CD14-positive monocyte (primary cell): Measurements from ENCODE around the gene GPD1. TPM values are rescaled to one million over a fixed set of nuclear protein-coding genes. Genes with fewer than 3 reads are reported as not detected.

ENCODE experiments used
- DNase-seq, 3 donors: peaks; one replicate each; pipeline ENCODE4 v3.0.0-alpha.2; 2011 to 2022
- H2AFZ ChIP-seq: 2 replicates; pipeline ENCODE4 v1.6.0; 2012; ENCODE audit warnings: mild to moderate bottlenecking, low read depth, low read length, inconsistent platforms; ENCODE audit not compliant: insufficient read depth, poor library complexity, severe bottlenecking
- H3K27ac ChIP-seq, 2 donors: 1 replicate in 1 of 2; 2 replicates in 1 of 2; pipeline ENCODE4 v1.5.1; 2012 to 2013; ENCODE audit warnings: low read length in 2 of 2, control low read depth in 1 of 2, inconsistent platforms in 1 of 2, low read depth in 1 of 2, mild to moderate bottlenecking in 1 of 2
- H3K27me3 ChIP-seq, 2 donors: one replicate each; pipeline versions ENCODE4 v1.6.0 to v1.6.1; 2011 to 2013; ENCODE audit warnings: low read length in 2 of 2; ENCODE audit not compliant: control insufficient read depth in 2 of 2, insufficient read depth in 2 of 2
- H3K36me3 ChIP-seq, 2 donors: replicated peaks in 1 of 2; 1 replicate in 1 of 2; 2 replicates in 1 of 2; pipeline versions ENCODE4 v1.5.1 to v1.6.1; 2012 to 2013; ENCODE audit warnings: low read length in 2 of 2, control low read depth in 1 of 2, inconsistent platforms in 1 of 2, mild to moderate bottlenecking in 1 of 2; ENCODE audit not compliant: insufficient read depth in 2 of 2, control insufficient read depth in 1 of 2
- H3K4me1 ChIP-seq, 2 donors: 1 replicate in 1 of 2; 2 replicates in 1 of 2; pipeline versions ENCODE4 v1.5.1 to v1.6.1; 2012 to 2013; ENCODE audit warnings: low read length in 2 of 2, control low read depth in 1 of 2, inconsistent platforms in 1 of 2, mild to moderate bottlenecking in 1 of 2, moderate library complexity in 1 of 2; ENCODE audit not compliant: insufficient read depth in 2 of 2, control insufficient read depth in 1 of 2
- H3K4me2 ChIP-seq: replicated peaks from 2 replicates; pipeline ENCODE3; 2012; ENCODE audit warnings: low read length, moderate library complexity, mild to moderate bottlenecking; ENCODE audit not compliant: poor library complexity, severe bottlenecking; ENCODE audit errors: extremely low read depth
- H3K4me3 ChIP-seq, 3 experiments: fragments of 200-600 bp in 1 of 3; sonication (generic) in 1 of 3; replicated peaks in 1 of 3; 1 replicate in 2 of 3; 2 replicates in 1 of 3; pipeline ENCODE4 v1.5.1; 2011 to 2013; ENCODE audit warnings: low read length in 3 of 3, mild to moderate bottlenecking in 3 of 3, control low read depth in 2 of 3, low read depth in 2 of 3, inconsistent platforms in 1 of 3, moderate library complexity in 1 of 3
- H3K79me2 ChIP-seq: 2 replicates; pipeline ENCODE4 v1.6.0; 2012; ENCODE audit warnings: mild to moderate bottlenecking, control low read depth, inconsistent platforms, low read length, moderate library complexity; ENCODE audit not compliant: insufficient read depth
- H3K9ac ChIP-seq: 2 replicates; pipeline ENCODE4 v1.6.0; 2017; ENCODE audit warnings: low read length, mild to moderate bottlenecking; ENCODE audit not compliant: insufficient read depth, poor library complexity, severe bottlenecking
- H3K9me3 ChIP-seq, 2 donors: replicated peaks in 1 of 2; 1 replicate in 1 of 2; 2 replicates in 1 of 2; pipeline versions ENCODE4 v1.5.1 to v1.6.1; 2012 to 2013; ENCODE audit warnings: low read length in 2 of 2, control low read depth in 1 of 2; ENCODE audit not compliant: control insufficient read depth in 1 of 2, insufficient read depth in 1 of 2
- H4K20me1 ChIP-seq: 2 replicates; pipeline ENCODE4 v1.6.0; 2012; ENCODE audit warnings: mild to moderate bottlenecking, low read length, control low read depth, moderate library complexity; ENCODE audit not compliant: insufficient read depth
- H3K27ac Mint-ChIP-seq, 7 donors: one replicate each; pipeline ENCODE4 v1.8.0; 2020; ENCODE audit warnings: mild to moderate bottlenecking in 7 of 7, mixed read lengths in 7 of 7, moderate library complexity in 6 of 7, inconsistent platforms in 2 of 7
- H3K27me3 Mint-ChIP-seq, 3 donors: one replicate each; pipeline ENCODE4 v1.8.0; 2021 to 2022; ENCODE audit warnings: low read depth in 3 of 3, mild to moderate bottlenecking in 3 of 3, mixed read lengths in 3 of 3, moderate library complexity in 3 of 3, inconsistent platforms in 1 of 3
- H3K36me3 Mint-ChIP-seq, 2 donors: one replicate each; pipeline ENCODE4 v1.8.0; 2020; ENCODE audit warnings: mixed read lengths in 2 of 2, inconsistent platforms in 1 of 2, mild to moderate bottlenecking in 1 of 2
- H3K4me1 Mint-ChIP-seq: one replicate; pipeline ENCODE4 v1.8.0; 2020; ENCODE audit warnings: mild to moderate bottlenecking, mixed read lengths
- H3K4me3 Mint-ChIP-seq, 2 donors: one replicate each; pipeline ENCODE4 v1.8.0; 2020; ENCODE audit warnings: mild to moderate bottlenecking in 2 of 2, mixed read lengths in 2 of 2, moderate library complexity in 1 of 2
- H3K9me3 Mint-ChIP-seq, 7 donors: one replicate each; pipeline ENCODE4 v1.8.0; 2020 to 2022; ENCODE audit warnings: mixed read lengths in 7 of 7, mild to moderate bottlenecking in 6 of 7, moderate library complexity in 6 of 7, inconsistent platforms in 2 of 7
- WGBS: methylation state at CpG from one replicate; pipeline ENCODE4 v1.1.5; 2013; ENCODE audit warnings: missing lambda C conversion rate; ENCODE audit not compliant: insufficient coverage; 5-methylcytosine and 5-hydroxymethylcytosine counted together
- intact Hi-C, 2 donors: fragments of 100-400 bp; cut with micrococcal nuclease; formaldehyde crosslinking; loops; one replicate each; pipeline versions ENCODE4 v1.15.0 to v1.15.1; 2023
- polyA plus RNA-seq, 3 donors: library from polyadenylated mRNA; depleted of rRNA in 1 of 3; unstranded in 2 of 3; stranded (reverse) in 1 of 3; fragments of 300-500 nt in 2 of 3; fragments of >200 nt in 1 of 3; fragmentation: Illumina TruSeq in 2 of 3; gene quantifications; 1 replicate in 2 of 3; 2 replicates in 1 of 3; pipeline ENCODE4 v1.2.3, GENCODE V29; 2012 to 2021
- TF ChIP-seq, protein P1 (sequence below): fragments of 200-600 bp; IDR thresholded peaks from one replicate; pipeline ENCODE4 v1.8.0; 2022; ENCODE audit warnings: antibody characterized with exemption, mild to moderate bottlenecking

Gene GPD1
- polyA plus RNA-seq, 3 donors = 0.08 TPM; not detected in 2

DNA sequence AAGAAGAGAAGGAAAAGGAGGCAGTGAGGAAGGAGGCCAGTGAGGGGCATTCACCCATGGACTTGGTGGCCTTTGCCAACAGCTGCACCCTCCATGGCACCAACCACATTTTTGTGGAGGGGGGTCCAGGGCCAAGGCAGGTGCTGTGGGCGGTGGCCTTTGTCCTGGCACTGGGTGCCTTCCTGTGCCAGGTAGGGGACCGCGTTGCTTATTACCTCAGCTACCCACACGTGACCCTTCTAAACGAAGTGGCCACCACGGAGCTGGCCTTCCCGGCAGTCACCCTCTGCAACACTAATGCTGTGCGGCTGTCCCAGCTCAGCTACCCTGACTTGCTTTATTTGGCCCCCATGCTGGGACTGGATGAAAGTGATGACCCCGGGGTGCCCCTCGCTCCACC is 30.1 kb upstream of the GPD1 start:
- Histone ChIP-seq H4K20me1 (no peaks in the 10 kb centered on the region), H3K4me2 (no peak overlapping the region), H3K4me3 (no peak overlapping the region), H3K9ac (no peak overlapping the region), H3K27ac (no peak overlapping the region), H3K27me3 (peaks cover 0 to 4% of the 10 kb centered on the region in 2 donors), H3K4me1 (peaks cover 0 to 7% of the 10 kb centered on the region in 2 donors), H2AFZ (no peak overlapping the region), H3K36me3 (no peaks in the 10 kb centered on the region), H3K9me3 (no peaks in the 10 kb centered on the region), H3K79me2 (no peaks in the 10 kb centered on the region)
- DNase-seq = no peak
- no peaks in the 10 kb centered on the region for H3K36me3 Mint-ChIP-seq
- TF ChIP-seq, protein P1, sequence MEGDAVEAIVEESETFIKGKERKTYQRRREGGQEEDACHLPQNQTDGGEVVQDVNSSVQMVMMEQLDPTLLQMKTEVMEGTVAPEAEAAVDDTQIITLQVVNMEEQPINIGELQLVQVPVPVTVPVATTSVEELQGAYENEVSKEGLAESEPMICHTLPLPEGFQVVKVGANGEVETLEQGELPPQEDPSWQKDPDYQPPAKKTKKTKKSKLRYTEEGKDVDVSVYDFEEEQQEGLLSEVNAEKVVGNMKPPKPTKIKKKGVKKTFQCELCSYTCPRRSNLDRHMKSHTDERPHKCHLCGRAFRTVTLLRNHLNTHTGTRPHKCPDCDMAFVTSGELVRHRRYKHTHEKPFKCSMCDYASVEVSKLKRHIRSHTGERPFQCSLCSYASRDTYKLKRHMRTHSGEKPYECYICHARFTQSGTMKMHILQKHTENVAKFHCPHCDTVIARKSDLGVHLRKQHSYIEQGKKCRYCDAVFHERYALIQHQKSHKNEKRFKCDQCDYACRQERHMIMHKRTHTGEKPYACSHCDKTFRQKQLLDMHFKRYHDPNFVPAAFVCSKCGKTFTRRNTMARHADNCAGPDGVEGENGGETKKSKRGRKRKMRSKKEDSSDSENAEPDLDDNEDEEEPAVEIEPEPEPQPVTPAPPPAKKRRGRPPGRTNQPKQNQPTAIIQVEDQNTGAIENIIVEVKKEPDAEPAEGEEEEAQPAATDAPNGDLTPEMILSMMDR = no peak
- H3K9me3 Mint-ChIP-seq = peaks cover 0 to 2% (median 0%) of the 10 kb centered on the region in 7 donors
- peaks cover 11% of the 10 kb centered on the region for H3K4me1 Mint-ChIP-seq
- H3K4me3 Mint-ChIP-seq = no peak overlapping the region
- H3K27ac Mint-ChIP-seq = peak overlapping the region in 1 of 7 donors; percentile 78
- WGBS = 92% methylated on average over 10 of the region's 10 CpGs
- intact Hi-C loops = loop anchor here (2.0 kb wide), 2 partner anchors 101 to 103 kb away; no protein-coding TSS in a partner anchor
- H3K27me3 Mint-ChIP-seq = peaks cover 5 to 19% (median 17%) of the 10 kb centered on the region in 3 donors

DNA sequence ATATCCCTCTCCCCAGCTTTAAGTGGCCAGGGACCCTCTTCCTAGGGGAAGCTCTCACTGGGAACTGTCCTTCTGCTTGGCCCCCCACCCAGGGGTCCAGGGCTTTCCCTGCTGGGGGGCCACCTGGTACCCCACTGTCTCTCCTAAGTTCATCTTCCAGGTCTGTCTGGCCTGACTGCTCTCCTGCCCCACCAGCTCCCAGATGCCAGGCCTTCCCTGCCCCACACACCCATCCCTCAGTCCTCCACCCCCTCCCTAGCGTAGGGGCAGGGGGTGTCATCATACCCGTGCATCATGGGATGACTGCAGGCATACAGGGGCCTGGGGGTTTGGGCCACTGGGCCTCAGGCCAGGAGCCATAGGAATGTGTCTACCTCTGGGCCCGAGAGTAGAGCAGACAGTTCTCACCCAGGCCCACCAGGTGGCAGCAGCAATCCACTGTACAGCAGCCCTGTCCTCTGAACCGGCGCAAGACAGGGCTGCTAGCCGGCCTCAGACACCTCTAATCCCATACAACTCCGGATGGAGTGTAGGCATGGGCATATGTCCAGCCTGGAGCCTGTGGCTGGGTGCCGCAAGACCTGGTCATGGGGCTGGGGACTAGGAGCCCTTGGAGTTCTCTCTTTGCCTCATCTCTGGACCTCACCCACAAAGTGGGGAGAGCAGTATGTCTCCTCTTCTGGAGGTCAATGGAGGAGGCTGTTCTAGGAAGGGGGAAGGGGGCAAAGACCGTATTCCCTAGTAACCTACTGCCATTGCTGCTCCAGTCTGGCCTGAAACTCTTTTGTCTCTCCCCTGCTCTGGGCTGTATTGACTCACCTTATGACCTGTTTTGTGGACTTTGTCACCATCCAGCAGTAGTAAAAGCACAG is 28.6 kb upstream of the GPD1 start:
- intact Hi-C loops = loop anchor here (2.0 kb wide), 2 partner anchors 100 to 102 kb away; no protein-coding TSS in a partner anchor
- H2AFZ ChIP-seq = no peak overlapping the region
- H3K27me3 ChIP-seq = peaks cover 0 to 4% of the 10 kb centered on the region in 2 donors
- H4K20me1 ChIP-seq = no peaks in the 10 kb centered on the region
- no peak overlapping the region for H3K4me2 ChIP-seq
- H3K4me3 ChIP-seq = no peak overlapping the region
- Mint-ChIP-seq H3K4me1 (peaks cover 9% of the 10 kb centered on the region), H3K9me3 (peaks cover 0 to 3% (median 0%) of the 10 kb centered on the region in 7 donors), H3K36me3 (no peaks in the 10 kb centered on the region), H3K27me3 (peaks cover 8 to 19% (median 16%) of the 10 kb centered on the region in 3 donors), H3K4me3 (no peak overlapping the region), H3K27ac (no peak overlapping the region)
- H3K9me3 ChIP-seq = no peaks in the 10 kb centered on the region
- H3K36me3 ChIP-seq = no peaks in the 10 kb centered on the region
- H3K79me2 ChIP-seq = no peaks in the 10 kb centered on the region
- WGBS = 2% methylated on average over 5 of the region's 9 CpGs
- TF ChIP-seq, protein P1 = peak; percentile 93
- peaks cover 0 to 6% of the 10 kb centered on the region in 2 donors for H3K4me1 ChIP-seq
- peak; percentile 68 to 82 (median 78) for DNase-seq
- no peak overlapping the region for H3K27ac ChIP-seq
- H3K9ac ChIP-seq = no peak overlapping the region
